ENCODE measurements around the gene IFI30.
A peak's percentile ranks its signal among the peaks of the same experiment; 100 is the strongest.

The IFI30 gene

DNA sequence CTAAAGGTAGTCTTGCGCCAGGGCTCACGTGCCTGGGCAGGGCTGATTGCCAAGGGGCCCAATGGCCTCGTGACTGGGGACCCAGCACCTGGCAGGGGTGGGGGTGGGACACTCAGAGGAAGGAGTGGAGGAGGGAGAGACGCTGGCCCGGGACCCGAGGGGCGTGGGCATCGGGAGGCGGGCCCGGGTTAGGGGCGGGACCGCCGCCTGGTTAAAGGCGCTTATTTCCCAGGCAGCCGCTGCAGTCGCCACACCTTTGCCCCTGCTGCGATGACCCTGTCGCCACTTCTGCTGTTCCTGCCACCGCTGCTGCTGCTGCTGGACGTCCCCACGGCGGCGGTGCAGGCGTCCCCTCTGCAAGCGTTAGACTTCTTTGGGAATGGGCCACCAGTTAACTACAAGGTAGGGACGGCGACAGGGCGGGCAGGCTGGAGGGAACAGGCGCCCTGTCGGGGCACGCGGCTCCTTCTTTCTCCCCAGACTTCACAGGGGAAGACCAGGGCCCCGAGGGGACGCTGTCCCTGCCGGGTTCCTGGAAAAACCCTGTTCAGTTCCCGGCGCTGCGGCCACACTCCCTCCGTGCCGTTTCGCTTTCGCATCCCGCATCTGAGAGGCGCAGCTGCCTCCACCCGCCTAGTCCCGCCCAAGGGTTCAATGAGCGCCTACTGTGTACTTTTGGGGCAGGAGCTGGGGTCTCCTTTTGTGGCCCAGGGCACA, at the start of gene IFI30:
Gene IFI30 (plus strand): TSS at position 242 of the 717 bp plus-strand sequence. CDS start 29 bp downstream, at position 271.
- no peak for TF ChIP-seq ZFX (IDR thresholded peaks at IDR 0.05; ENCODE audit: borderline replicate concordance)
- TF ChIP-seq CTCF (IDR thresholded peaks at IDR 0.05), result no peak; the same call in 1 of the 2 replicates
- peak within 1 kb of the TSS; percentile 55 for H3K27ac ChIP-seq

DNA sequence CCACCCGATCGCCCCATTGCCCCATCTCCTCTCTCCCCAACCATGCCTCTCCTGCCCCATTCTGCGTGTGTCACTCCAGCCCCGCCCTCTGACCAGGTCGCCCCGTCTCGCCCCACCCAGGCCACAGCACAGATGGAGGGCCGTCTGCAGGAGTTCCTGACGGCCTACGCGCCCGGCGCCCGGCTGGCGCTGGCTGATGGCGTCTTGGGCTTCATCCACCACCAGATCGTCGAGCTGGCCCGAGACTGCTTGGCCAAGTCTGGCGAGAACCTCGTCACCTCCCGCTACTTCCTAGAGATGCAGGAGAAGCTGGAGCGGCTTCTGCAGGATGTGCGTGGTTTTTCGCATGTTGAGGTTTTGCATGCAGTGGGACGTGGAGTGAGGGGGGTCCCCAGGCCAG, 49.8 kb upstream of the IFI30 start:
- TF ChIP-seq ZFX (IDR thresholded peaks at IDR 0.05; ENCODE audit: borderline replicate concordance), result no peak
- no peak overlapping the region for H3K27ac ChIP-seq

DNA sequence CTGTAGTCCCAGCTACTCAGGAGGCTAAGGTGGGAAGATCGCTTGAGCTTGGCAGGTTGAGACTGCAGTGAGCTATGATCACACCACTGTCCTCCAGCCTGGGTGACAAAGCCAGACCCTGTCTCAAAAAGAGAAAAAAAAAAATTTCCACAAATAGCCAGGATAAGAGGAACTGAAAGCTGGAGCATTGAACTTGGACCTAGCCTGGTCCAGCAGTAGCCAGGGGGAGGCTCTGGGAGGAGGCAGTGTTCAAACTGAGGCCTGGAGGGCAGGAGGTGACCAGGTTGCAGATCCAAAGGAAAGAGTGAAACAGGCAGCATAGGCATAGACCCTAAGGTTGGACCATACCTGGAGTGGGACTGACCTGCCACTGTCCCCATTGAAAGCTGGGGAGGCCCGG, 47.5 kb upstream of the IFI30 start:
- no peak overlapping the region for H3K27ac ChIP-seq
- TF ChIP-seq ZFX (IDR thresholded peaks at IDR 0.05; ENCODE audit: borderline replicate concordance) (no peak), CTCF (IDR thresholded peaks at IDR 0.05) (no peak)

- H3K27ac ChIP-seq, result no peak overlapping the region
- TF ChIP-seq ZFX (IDR thresholded peaks at IDR 0.05; ENCODE audit: borderline replicate concordance), result no peak
- TF ChIP-seq CTCF (IDR thresholded peaks at IDR 0.05), result no peak
Observed at GRCh38 chr19:18128044-18128443, 45.6 kb upstream of the IFI30 start.

DNA sequence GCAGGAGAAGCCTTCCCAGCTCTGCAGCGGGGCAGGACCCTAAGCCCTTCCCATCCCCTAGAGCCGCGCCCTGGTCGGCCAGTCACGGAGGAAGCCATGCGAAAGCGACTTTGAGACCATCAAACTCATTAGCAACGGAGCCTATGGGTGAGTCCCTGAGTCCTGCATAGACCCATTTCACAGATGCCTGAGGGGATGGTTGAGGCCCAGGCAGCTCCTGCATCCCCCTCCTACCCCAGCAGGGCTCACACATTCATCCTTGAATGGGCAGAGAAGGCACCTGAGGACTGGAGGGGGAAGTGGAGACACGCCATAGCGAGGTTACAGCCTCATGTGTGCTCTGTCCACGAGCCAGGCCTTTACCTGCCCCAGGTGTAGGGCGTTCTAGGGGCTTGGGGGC, 44.8 kb upstream of the IFI30 start:
- no peak overlapping the region for H3K27ac ChIP-seq
- no peak for TF ChIP-seq CTCF (IDR thresholded peaks at IDR 0.05)
- no peak for TF ChIP-seq ZFX (IDR thresholded peaks at IDR 0.05; ENCODE audit: borderline replicate concordance)

DNA sequence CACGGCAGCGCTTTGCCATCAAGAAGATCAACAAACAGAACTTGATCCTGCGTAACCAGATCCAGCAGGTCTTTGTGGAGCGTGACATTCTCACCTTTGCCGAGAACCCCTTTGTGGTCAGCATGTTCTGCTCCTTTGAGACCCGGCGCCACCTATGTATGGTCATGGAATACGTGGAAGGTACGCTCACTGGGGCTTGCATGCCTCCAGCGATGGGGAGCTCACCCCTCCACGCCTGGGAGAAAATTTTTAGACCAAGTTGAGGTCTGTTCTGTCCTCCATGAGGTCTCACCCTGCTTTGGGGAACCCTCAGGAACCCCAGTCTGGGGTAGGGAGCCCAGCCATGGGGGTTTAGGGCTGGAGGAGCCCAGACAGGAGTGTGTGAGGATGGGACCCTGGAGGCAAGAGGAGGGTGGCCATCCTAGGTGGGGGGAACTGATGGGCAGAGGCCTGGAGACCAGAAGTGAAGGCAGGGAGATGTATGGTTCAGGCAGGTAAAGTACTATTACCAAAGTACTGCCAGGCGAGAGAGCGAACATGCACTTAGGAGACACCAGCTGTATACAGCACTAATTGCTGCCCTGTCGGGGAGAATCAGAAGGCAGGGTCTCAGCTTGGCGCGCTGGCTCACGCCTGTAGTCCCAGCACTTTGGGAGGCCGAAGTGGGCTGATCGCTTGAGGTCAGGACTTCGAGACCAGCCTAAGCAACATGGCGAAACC, 42.9 kb upstream of the IFI30 start:
- TF ChIP-seq ZFX (IDR thresholded peaks at IDR 0.05; ENCODE audit: borderline replicate concordance), result no peak
- no peak for TF ChIP-seq CTCF (IDR thresholded peaks at IDR 0.05)
- H3K27ac ChIP-seq, result no peak overlapping the region

DNA sequence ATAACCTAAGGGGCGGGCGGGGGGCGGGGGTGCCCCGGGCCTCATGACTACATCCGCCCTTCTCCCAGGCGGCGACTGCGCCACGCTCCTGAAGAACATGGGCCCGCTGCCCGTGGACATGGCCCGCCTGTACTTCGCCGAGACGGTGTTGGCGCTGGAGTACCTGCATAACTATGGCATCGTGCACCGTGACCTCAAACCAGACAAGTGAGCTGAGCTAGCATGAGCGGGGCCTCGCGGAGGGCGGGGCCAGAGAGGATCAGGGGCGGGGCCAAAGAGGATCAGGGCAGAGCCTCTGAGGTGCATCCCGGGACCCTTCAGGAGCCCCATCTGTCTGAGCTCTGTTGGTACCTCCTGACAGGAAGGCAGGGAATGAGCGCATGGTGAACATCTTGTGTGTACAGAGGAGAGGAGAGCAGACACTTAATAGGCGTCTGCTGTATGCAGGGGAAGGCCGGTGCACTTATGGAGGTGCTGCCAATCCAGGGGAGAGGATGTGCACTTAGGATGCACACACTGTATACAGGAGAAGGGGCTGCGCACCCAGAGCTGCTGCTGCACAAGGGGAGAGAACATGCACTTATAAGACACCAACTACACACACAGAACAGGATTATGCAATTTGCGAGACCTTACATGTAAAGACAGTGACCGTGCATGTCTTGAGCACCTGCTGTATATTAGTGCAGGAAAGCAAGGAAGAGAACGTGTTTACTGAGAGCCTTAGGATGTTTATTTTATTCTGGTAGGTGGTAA, 41.6 kb upstream of the IFI30 start:
- TF ChIP-seq CTCF (IDR thresholded peaks at IDR 0.05), result no peak

More for the DNA sequence above, 41.6 kb upstream of the IFI30 start:
- no peak overlapping the region for H3K27ac ChIP-seq

All from 22Rv1 (cell line).